HG03159 (cell line): ENCODE data around the gene MYO19.
"Not testable (repeated sequence)": the region's sequence is repeated elsewhere in the genome, so short reads cannot be mapped to it uniquely, and the experiment has no call there.

ENCODE experiments used
- ATAC-seq: cut with Tn5 transposase; IDR thresholded peaks from one replicate; pipeline ENCODE4 v1.9.1; 2021; ENCODE audit warnings: mild to moderate bottlenecking, moderate library complexity; ENCODE audit not compliant: unreplicated experiment

The MYO19 gene

GRCh38 chr17:36501351-36501750 is 33.3 kb downstream of the MYO19 start:
- ATAC-seq, result no peak

- ATAC-seq, result no peak
These were observed 33.9 kb downstream of the MYO19 start for GRCh38 chr17:36500745-36501225.

DNA sequence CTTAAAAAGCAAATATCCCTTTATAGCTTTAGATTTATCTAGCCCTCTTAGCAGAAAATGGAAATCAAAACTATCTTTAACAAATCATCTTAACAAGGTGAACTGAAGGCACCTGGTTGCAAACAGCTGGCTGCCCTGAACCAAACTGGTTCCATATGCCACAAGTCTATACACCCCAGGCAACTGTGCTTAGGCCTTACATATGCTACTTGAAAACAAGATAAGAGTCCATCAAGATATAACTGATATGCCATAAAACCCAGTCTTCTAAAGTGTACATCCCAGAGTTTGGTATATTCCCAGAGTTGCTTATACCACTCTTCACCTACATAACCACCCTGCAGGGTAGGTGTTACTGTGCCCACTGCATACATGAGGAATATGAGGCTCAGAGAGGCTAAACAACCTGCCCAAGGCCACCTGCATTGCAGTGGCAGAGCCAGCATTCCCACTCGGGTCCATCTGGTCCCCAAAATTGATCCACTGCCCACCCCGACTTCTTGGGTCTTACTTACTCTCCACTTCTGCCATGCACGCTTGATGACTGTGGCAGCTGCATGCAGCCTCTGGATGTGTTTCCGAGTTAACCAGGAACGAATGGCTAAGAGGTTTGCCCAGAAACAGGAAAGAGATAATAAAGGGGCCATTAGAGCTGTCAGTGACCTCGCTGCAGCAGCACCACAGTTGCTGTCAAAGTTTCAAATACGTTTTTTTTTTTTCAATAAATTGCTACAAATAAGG is 35.9 kb downstream of the MYO19 start:
- no peak for ATAC-seq

DNA sequence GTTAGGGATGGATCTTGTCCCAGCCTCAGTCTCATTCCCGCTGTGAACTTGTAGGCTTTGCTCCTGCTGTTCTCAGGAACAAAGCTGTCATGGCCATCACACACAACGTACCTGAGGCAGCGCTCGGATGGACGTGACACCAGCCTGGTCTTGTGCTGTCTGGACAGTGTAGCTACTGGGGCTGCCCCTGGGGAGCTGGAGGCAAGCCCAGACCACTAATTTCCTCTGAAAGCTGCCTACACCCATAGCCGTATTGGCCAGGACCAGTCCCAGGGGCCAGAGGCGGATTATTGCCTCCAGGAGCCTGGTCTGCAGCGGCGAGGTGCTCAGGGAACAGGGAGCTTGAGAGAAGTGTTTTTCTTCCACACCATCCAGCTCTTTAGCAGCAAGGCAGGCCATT is 36.5 kb downstream of the MYO19 start:
- ATAC-seq, result no peak

- ATAC-seq, result no peak
These were observed 38.5 kb downstream of the MYO19 start for GRCh38 chr17:36496018-36496789.

DNA sequence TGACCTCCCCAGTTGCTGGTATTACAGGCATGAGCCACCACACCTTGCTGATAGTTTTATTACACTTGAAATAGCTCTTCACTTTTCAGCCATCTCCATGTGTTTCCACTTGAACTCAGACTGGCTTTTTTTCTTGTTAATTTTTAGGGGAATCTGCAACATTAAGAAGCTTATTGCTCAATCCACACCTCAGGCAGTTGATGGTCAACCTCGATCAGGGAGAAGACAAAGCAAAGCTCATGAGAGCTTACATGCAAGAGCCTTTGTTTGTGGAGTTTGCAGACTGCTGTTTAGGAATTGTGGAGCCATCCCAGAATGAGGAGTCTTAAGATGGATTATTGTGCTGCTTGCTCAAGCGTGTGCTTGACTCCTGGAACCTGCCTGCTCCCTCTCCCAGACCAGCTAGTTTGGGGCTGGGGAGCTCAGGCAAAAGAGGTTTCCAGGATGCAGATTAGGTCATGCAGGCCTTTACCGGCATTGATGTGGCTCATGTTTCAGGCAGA is 39.5 kb downstream of the MYO19 start:
- no peak for ATAC-seq

GRCh38 chr17:36494674-36495073 is 40.0 kb downstream of the MYO19 start:
- ATAC-seq, result no peak

GRCh38 chr17:36493956-36494355 is 40.7 kb downstream of the MYO19 start:
- no peak for ATAC-seq

GRCh38 chr17:36486204-36487194 is 48.2 kb downstream of the MYO19 start, which contains the start of gene ZNHIT3:
Gene ZNHIT3 (plus strand): TSS chr17:36486681. CDS start chr17:36486700, 19 bp downstream.
- peak; percentile 86 for ATAC-seq

DNA sequence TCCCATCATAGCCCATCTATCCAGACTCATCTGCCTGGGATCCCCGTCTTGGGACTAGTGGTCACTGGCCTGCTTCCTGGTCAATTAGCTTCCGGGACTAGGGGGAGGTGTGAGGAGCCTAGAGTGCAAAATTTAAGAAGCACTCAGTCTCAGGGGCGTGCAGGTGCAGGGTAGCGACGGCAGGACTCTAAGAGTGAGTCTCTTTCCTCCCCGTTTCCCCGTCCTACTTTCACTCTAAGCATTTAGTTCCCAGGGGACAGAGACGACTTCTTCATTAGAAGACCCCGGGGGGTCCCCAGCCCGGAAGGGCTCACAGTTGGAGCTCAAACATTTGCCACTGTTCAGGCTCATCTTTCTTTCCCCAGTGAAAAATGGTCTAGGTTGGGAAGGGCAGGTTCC is 48.9 kb downstream of the MYO19 start:
- ATAC-seq, result peak; percentile 2

DNA sequence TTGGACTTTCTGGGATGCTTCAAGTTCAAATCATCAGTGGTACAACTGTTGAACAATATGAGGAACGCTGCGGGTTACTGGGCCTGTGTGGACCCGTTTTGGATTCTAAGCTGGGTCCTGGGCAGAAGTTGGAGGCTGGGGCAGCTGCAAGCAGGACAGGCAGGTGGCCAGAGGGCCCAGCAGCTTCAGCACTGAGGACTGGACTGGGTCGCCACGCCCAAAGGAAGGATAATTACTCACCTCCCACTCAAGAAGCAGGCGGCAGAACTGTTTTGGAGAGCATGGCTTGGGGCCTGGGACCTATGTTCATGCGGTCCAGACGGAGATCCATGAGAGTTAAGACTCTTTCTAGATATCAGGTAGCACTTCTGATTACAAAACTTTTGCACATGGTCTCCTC is 49.6 kb downstream of the MYO19 start:
- ATAC-seq, result no peak

DNA sequence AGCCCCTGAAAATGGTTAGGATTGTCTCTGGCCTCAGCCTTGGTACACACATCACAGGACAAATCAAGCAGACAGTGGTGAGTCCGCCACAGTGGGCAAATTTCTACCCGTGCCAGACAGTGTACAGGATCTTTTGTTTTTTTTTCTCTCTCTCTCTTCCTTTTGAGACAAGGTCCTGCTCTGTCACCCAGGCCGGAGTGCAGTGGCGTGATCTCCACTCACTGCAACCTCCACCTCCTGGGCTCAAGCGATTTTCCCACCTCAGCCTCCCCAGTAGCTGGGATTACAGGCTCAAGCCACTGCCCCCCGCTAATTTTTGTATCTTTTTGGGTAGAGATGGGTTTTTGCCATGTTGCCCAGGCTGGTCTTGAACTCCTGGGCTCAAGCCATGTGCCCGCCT is 50.6 kb downstream of the MYO19 start:
- not testable (repeated sequence) for ATAC-seq

DNA sequence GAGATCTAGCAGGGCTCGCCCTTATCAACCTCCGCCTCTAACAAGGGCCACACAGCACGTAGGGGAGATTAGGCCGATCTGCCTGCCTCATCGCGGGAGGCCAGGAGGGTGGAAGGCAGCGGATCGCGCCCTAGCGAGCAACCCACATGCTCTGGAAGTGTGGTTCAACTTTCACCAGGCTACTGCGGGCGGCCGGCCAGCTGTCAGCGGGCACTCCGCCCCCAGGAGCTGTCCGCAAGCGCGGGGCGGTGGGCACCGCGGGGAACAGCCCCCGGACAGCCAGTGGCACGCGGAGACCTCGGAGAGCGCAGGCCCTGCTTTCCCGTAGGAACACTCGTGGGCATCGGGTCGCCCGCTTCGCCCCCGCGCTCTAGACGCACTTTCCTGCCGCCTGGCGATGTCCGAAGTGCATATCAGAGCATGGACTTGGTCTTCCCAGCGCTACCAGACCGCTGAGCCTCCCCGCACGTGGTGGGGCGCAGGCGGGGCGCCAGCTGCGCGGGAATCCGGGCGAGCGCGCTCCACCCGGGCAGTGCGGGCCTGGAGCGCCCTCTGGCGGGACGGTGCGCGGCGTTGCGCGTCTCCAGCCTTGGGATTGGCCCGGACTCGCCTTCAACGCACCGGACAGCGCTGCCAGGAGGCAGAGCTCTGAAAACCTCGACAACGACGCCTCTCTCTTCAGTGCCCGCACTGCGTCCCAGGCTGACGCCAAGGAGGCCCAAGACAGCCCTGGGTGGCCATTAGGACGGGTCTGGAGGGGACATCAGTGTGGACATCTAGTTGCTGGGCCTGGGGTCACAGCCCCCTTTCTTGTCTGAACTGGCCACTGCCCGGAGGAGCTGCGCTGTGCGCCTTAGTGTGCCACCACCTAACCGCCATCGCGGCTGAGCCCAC is 51.8 kb downstream of the MYO19 start:
- peak; percentile 47 for ATAC-seq

- ATAC-seq, result no peak
These were observed 52.8 kb downstream of the MYO19 start for GRCh38 chr17:36481829-36482228.

DNA sequence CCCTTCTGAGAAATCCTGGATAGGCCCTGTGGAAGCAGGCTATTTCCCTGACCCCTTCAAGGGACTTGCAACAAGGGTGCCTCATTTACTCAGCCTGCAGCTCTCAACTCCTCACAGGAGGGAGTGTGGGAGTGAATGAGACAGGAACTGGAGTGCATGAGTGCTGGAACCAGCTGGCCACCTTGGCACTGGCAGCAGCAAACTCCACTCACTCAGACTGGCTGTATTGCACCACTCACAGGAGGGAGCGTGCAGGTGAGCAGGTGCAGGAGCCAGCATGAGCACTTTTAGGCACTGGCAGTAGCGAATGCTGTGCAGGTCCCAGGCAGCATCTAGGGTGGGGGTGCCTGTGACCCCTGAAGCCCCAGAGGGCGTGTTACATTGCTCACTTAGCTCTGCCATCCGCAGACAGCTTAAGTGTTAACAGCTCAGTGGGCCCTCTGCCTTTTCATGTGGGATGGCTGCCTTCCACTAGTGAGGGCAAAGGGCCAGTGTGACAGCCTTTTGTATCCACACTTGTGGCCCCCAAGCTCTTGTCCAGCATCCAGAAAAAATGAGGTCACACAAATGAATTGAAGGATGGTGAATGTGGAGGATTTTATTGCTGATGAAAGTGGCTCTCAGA is 59.2 kb downstream of the MYO19 start:
- no peak for ATAC-seq

- no peak for ATAC-seq
These were observed 60.1 kb downstream of the MYO19 start for GRCh38 chr17:36474571-36474970.

GRCh38 chr17:36470499-36470898 is 64.2 kb downstream of the MYO19 start:
- no peak for ATAC-seq

GRCh38 chr17:36469733-36470132 is 64.9 kb downstream of the MYO19 start:
- ATAC-seq, result no peak
